Stimulated activated naive CD8-positive, alpha-beta T cell treated with anti-CD3 and anti-CD28 coated beads, Interleukin-15, amount 100 ng/mL, for 72 hours (primary cell): Measurements from ENCODE around the gene ACADVL.

Source experiments
- ATAC-seq: fragments of 150-1000 bp; cut with Tn5 transposase; 2 replicates; pipeline ENCODE4 v1.10.0; 2021; ENCODE audit warnings: mild to moderate bottlenecking, moderate library complexity
- DNase-seq, 2 donors: peaks; one replicate each; pipeline ENCODE4 v3.0.0; 2021 to 2022
- H3K27ac Mint-ChIP-seq, 2 donors: one replicate each; pipeline ENCODE4 v1.8.0; 2022; ENCODE audit warnings: mild to moderate bottlenecking in 2 of 2, mixed read lengths in 2 of 2, moderate library complexity in 2 of 2
- H3K27me3 Mint-ChIP-seq: one replicate; pipeline ENCODE4 v1.8.0; 2022; ENCODE audit warnings: mixed read lengths
- H3K4me1 Mint-ChIP-seq: one replicate; pipeline ENCODE4 v1.8.0; 2022; ENCODE audit warnings: mild to moderate bottlenecking, mixed read lengths
- H3K4me3 Mint-ChIP-seq, 2 donors: one replicate each; pipeline ENCODE4 v1.8.0; 2022; ENCODE audit warnings: mild to moderate bottlenecking in 2 of 2, mixed read lengths in 2 of 2, moderate library complexity in 1 of 2
- H3K9me3 Mint-ChIP-seq, 2 donors: one replicate each; pipeline ENCODE4 v1.8.0; 2022; ENCODE audit warnings: mixed read lengths in 2 of 2

Gene ACADVL

GRCh38 chr17:7207120-7208001 lies 12.4 kb upstream of the ACADVL start:
- H3K4me1 Mint-ChIP-seq: peaks cover 44% of the 10 kb centered on the region
- ATAC-seq: no peak
- H3K4me3 Mint-ChIP-seq: no peak overlapping the region

GRCh38 chr17:7208027-7208571 lies 11.6 kb upstream of the ACADVL start:
- Mint-ChIP-seq H3K4me3 (no peak overlapping the region), H3K9me3 (no peaks in the 10 kb centered on the region), H3K27ac (peak overlapping the region in 1 of 2 donors; percentile 85), H3K27me3 (no peaks in the 10 kb centered on the region), H3K4me1 (peaks cover 46% of the 10 kb centered on the region)
- ATAC-seq (no peak), DNase-seq (peak in 1 of 2 donors; percentile 11)

More at GRCh38 chr17:7207120-7208001, 12.4 kb upstream of the ACADVL start:
- DNase-seq: no peak
- Mint-ChIP-seq H3K27me3 (no peaks in the 10 kb centered on the region), H3K27ac (peak overlapping the region in 1 of 2 donors; percentile 23), H3K9me3 (no peaks in the 10 kb centered on the region)

- Mint-ChIP-seq H3K27me3 (no peaks in the 10 kb centered on the region), H3K27ac (no peak overlapping the region), H3K9me3 (no peaks in the 10 kb centered on the region), H3K4me1 (peaks cover 49% of the 10 kb centered on the region), H3K4me3 (no peak overlapping the region)
- peak in 1 of 2 donors; percentile 8 for DNase-seq
- no peak for ATAC-seq
These were observed 10.8 kb upstream of the ACADVL start for GRCh38 chr17:7208754-7209460.

- no peaks in the 10 kb centered on the region for H3K27me3 Mint-ChIP-seq
- H3K9me3 Mint-ChIP-seq: no peaks in the 10 kb centered on the region
- H3K27ac Mint-ChIP-seq: no peak overlapping the region
- H3K4me1 Mint-ChIP-seq: peaks cover 49% of the 10 kb centered on the region
- ATAC-seq: no peak
- DNase-seq: no peak
- no peak overlapping the region for H3K4me3 Mint-ChIP-seq
These were observed 8.1 kb upstream of the ACADVL start for GRCh38 chr17:7211491-7212273.

GRCh38 chr17:7213895-7214299 lies 5.8 kb upstream of the ACADVL start:
- DNase-seq (no peak), ATAC-seq (peak; percentile 2)
- H3K4me1 Mint-ChIP-seq: peaks cover 61% of the 10 kb centered on the region
- no peaks in the 10 kb centered on the region for H3K27me3 Mint-ChIP-seq
- H3K27ac Mint-ChIP-seq: peak overlapping the region; percentile 98
- no peaks in the 10 kb centered on the region for H3K9me3 Mint-ChIP-seq
- H3K4me3 Mint-ChIP-seq: peak overlapping the region; percentile 92 to 93

GRCh38 chr17:7214300-7215135 lies 5.2 kb upstream of the ACADVL start:
- Mint-ChIP-seq H3K9me3 (no peaks in the 10 kb centered on the region), H3K27ac (peak overlapping the region; percentile 98), H3K4me1 (peaks cover 67% of the 10 kb centered on the region), H3K4me3 (peak overlapping the region; percentile 92 to 93), H3K27me3 (no peaks in the 10 kb centered on the region)
- DNase-seq: peak; percentile 100
- ATAC-seq: peak; percentile 87

GRCh38 chr17:7215136-7215638 lies 4.6 kb upstream of the ACADVL start:
- no peaks in the 10 kb centered on the region for H3K27me3 Mint-ChIP-seq
- H3K9me3 Mint-ChIP-seq: no peaks in the 10 kb centered on the region
- H3K4me3 Mint-ChIP-seq: peak overlapping the region; percentile 92 to 93
- DNase-seq: no peak
- ATAC-seq: no peak
- peak overlapping the region in 1 of 2 donors; percentile 98 for H3K27ac Mint-ChIP-seq
- H3K4me1 Mint-ChIP-seq: peaks cover 70% of the 10 kb centered on the region

- Mint-ChIP-seq H3K9me3 (no peaks in the 10 kb centered on the region), H3K4me1 (peaks cover 75% of the 10 kb centered on the region), H3K27ac (peak overlapping the region in 1 of 2 donors; percentile 36), H3K4me3 (peak overlapping the region; percentile 92 to 93), H3K27me3 (no peaks in the 10 kb centered on the region)
- no peak for DNase-seq
- ATAC-seq: no peak
These were observed 4.0 kb upstream of the ACADVL start for GRCh38 chr17:7215652-7216180.

- H3K4me1 Mint-ChIP-seq: peaks cover 83% of the 10 kb centered on the region
These were observed 3.3 kb upstream of the ACADVL start for GRCh38 chr17:7216242-7217112.

GRCh38 chr17:7217113-7217987 lies 2.4 kb upstream of the ACADVL start:
- Mint-ChIP-seq H3K27ac (peak overlapping the region in 1 of 2 donors; percentile 95), H3K27me3 (no peaks in the 10 kb centered on the region), H3K4me1 (peaks cover 88% of the 10 kb centered on the region), H3K4me3 (peak overlapping the region; percentile 75 to 99), H3K9me3 (no peaks in the 10 kb centered on the region)
- DNase-seq: peak in 1 of 2 donors; percentile 37
- no peak for ATAC-seq

More at GRCh38 chr17:7216242-7217112, 3.3 kb upstream of the ACADVL start:
- no peak for ATAC-seq
- peak overlapping the region; percentile 69 to 74 for H3K4me3 Mint-ChIP-seq
- no peaks in the 10 kb centered on the region for H3K9me3 Mint-ChIP-seq
- no peaks in the 10 kb centered on the region for H3K27me3 Mint-ChIP-seq
- DNase-seq: no peak
- H3K27ac Mint-ChIP-seq: peak overlapping the region in 1 of 2 donors; percentile 15

- ATAC-seq (no peak), DNase-seq (no peak)
- Mint-ChIP-seq H3K27me3 (no peaks in the 10 kb centered on the region), H3K4me3 (peak overlapping the region; percentile 75 to 99), H3K4me1 (peaks cover 85% of the 10 kb centered on the region), H3K9me3 (no peaks in the 10 kb centered on the region), H3K27ac (peak overlapping the region in 1 of 2 donors; percentile 69)
These were observed 1.6 kb upstream of the ACADVL start for GRCh38 chr17:7218166-7218565.

- ATAC-seq (no peak), DNase-seq (no peak)
- Mint-ChIP-seq H3K27me3 (no peaks in the 10 kb centered on the region), H3K27ac (peak overlapping the region in 1 of 2 donors; percentile 61), H3K4me3 (peak overlapping the region; percentile 98 to 99), H3K4me1 (peaks cover 79% of the 10 kb centered on the region), H3K9me3 (no peaks in the 10 kb centered on the region)
These were observed 980 bp upstream of the ACADVL start for GRCh38 chr17:7218758-7219157.
